GM19328 (cell line): Measurements from ENCODE around the gene COL11A2.
"Not testable (repeated sequence)": the region's sequence is repeated elsewhere in the genome, so short reads cannot be mapped to it uniquely, and the experiment has no call there.

ENCODE experiments used
- ATAC-seq: cut with Tn5 transposase; IDR thresholded peaks from one replicate; pipeline ENCODE4 v1.9.1; 2021; ENCODE audit warnings: mild to moderate bottlenecking, moderate library complexity; ENCODE audit not compliant: unreplicated experiment

COL11A2 gene

GRCh38 chr6:33192105-33192646 is at the start of gene COL11A2:
Gene COL11A2 (minus strand): TSS chr6:33192467. CDS start chr6:33192240, 227 bp downstream.
- no peak for ATAC-seq

- ATAC-seq, result no peak
These were observed 49.7 kb upstream of the COL11A2 start for GRCh38 chr6:33241968-33242367.

- no peak for ATAC-seq
These were observed 45.5 kb upstream of the COL11A2 start for GRCh38 chr6:33237741-33238140.

- no peak for ATAC-seq
These were observed 44.6 kb upstream of the COL11A2 start for GRCh38 chr6:33236852-33237251.

GRCh38 chr6:33236328-33236727 is 44.1 kb upstream of the COL11A2 start:
- no peak for ATAC-seq

- ATAC-seq, result no peak
These were observed 43.0 kb upstream of the COL11A2 start for GRCh38 chr6:33235221-33235634.

- ATAC-seq, result not testable (repeated sequence)
These were observed 34.3 kb upstream of the COL11A2 start for GRCh38 chr6:33226503-33227120.

- no peak for ATAC-seq
These were observed 25.4 kb upstream of the COL11A2 start for GRCh38 chr6:33217681-33218080.

- no peak for ATAC-seq
These were observed 25.0 kb upstream of the COL11A2 start for GRCh38 chr6:33217246-33217645.

GRCh38 chr6:33216117-33216649 is 23.9 kb upstream of the COL11A2 start:
- ATAC-seq, result no peak

GRCh38 chr6:33215271-33216116 is 23.2 kb upstream of the COL11A2 start:
- ATAC-seq, result no peak

- no peak for ATAC-seq
These were observed 21.7 kb upstream of the COL11A2 start for GRCh38 chr6:33213989-33214335.

GRCh38 chr6:33213166-33213988 is 21.1 kb upstream of the COL11A2 start:
- no peak for ATAC-seq

- ATAC-seq, result no peak
These were observed 20.5 kb upstream of the COL11A2 start for GRCh38 chr6:33212857-33213165.

- no peak for ATAC-seq
These were observed 19.6 kb upstream of the COL11A2 start for GRCh38 chr6:33211666-33212422.

- ATAC-seq, result no peak
These were observed 18.9 kb upstream of the COL11A2 start for GRCh38 chr6:33211136-33211535.

GRCh38 chr6:33209856-33210255 is 17.6 kb upstream of the COL11A2 start:
- no peak for ATAC-seq

- ATAC-seq, result peak; percentile 48
These were observed 16.1 kb upstream of the COL11A2 start, which contains the start of gene RING1 for GRCh38 chr6:33208091-33208967. Gene RING1 (plus strand): TSS chr6:33208500. CDS start chr6:33208823, 323 bp downstream.

- ATAC-seq, result no peak
These were observed 15.4 kb upstream of the COL11A2 start for GRCh38 chr6:33207552-33208090.
